LoVo (cell line): Measurements from ENCODE around the gene OR52E2.
"Not testable (repeated sequence)": the region's sequence is repeated elsewhere in the genome, so short reads cannot be mapped to it uniquely, and the experiment has no call there.

ENCODE experiments used
- DNase-seq: peaks from one replicate; pipeline ENCODE4 v3.0.0-alpha.2; 2016; ENCODE audit warnings: low spot score

OR52E2 gene

DNA sequence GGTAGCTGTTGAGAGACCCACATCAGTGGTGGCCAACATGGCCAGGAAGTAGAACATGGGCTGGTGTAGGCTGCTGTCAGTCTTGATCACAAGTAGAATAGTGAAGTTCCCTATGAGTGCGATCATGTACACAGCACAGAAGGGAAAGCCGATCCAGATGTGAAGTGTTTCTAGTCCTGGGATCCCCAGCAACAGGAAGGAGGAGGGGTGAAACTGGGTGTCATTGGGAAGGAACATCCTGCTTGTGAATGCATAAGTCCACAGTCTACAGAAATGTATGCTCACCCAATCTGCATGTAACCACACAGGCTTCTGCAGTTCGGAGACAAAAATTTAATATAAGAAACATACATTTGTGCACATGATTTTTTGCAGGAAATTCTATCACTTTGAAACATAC lies at the start of gene OR52E2:
Gene OR52E2 (minus strand): TSS at position 237 of the 400 bp plus-strand sequence. CDS start 0 bp downstream, at position 237.
- DNase-seq: no peak

- no peak for DNase-seq
These were observed 47.9 kb upstream of the OR52E2 start for GRCh38 chr11:5107285-5107684.

GRCh38 chr11:5103066-5103465 lies 43.6 kb upstream of the OR52E2 start:
- DNase-seq: no peak

GRCh38 chr11:5102246-5102645 lies 42.8 kb upstream of the OR52E2 start:
- DNase-seq: no peak

DNA sequence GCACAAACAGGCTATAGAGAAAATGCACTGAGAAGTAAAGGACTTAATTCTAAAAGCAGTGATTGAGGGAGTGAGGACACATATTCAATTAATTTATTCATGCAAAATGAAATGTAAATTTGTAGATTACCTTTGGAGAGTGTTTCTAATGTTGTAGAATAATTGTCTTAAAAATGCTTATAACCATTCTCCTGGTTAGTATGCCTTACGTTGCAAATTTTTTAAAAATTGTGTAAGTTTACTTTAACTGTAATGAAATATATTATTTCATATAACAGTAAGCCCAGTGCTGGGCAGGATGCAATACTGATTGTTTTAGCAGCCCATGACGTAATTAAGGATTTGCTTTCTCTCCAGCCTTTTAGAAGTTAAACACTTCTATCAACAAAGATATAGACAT lies 36.6 kb upstream of the OR52E2 start:
- DNase-seq: no peak

GRCh38 chr11:5092821-5093585 lies 33.6 kb upstream of the OR52E2 start:
- DNase-seq: no peak

DNA sequence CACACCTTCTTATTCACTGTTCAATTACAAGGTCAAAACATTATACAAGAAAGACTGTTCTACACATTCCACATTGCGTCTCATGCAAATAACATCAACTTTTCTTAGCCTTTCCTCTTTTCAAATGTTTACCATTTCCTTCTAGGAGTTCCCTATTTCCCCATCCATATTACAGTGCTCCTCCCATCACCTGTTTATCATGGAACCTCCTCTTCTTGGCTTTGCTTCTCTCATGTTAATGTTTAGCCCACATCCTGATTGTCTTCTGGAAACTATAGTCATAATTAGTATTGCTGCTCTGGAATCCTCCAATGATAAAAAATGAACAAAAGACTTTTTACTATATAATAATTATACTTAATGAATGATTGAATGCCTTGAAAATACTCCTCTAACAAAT lies 31.2 kb upstream of the OR52E2 start:
- DNase-seq: no peak

DNA sequence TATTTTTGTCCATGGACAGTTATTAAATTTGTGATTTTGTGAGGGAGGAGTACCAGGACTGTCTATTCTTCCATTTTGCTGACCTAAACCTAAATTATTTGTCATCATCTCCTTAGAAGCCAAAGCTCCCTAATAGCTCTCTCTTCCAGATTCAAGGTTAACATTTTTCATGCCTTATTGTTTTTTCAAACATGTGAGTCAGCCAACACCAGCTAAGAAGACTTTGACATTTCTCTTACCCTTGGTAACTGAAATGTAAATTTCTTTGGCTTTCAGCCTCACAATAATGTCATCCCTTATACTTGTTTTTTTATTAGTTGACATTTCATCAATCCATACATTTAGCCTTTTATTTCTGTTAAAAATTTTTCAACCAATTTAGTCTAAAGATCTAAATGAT lies 29.1 kb upstream of the OR52E2 start:
- DNase-seq: no peak

DNA sequence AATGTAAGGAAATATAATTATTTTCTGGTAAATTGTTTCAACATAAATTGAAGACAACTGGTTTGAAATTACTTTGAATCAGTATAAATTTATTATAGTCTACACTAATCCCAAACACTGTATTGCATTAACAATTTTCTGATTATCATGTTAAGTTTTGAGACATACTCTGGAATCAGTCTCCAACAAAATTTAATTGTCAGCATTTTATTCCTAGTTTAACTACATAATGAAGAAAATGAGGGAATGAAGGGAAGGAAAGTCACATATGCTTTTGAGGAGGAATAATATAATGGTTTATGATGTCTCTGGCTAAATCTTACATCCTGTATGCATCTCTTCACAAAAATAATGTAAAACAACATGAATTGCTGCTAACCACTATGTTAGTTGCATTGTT lies 24.2 kb upstream of the OR52E2 start:
- no peak for DNase-seq

- DNase-seq: no peak
These were observed 22.0 kb upstream of the OR52E2 start for GRCh38 chr11:5081405-5081804.

DNA sequence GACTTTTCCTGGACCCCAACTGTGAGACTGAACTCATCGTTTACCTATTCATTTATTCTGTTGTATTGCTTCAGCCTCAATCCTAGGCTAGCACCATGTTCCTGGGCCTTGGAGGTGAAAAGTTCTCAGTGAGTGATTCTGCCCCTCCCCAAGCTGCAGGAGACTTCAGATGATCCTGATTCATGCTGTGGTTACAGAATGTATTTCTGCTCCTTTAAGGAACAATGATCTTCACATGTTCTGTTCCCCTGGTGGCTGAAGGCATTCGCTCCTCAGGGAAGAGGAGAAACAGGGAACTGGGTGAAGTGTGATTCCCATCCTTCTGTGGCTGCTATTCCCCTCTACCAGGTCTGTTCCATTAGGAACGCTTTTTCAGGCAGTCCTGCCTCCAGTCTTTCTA lies 12.4 kb upstream of the OR52E2 start:
- no peak for DNase-seq

GRCh38 chr11:5069272-5069671 lies 9.8 kb upstream of the OR52E2 start, which contains the start of gene OR52E1:
Gene OR52E1, plus strand, starts transcription at chr11:5069572.
- no peak for DNase-seq

DNA sequence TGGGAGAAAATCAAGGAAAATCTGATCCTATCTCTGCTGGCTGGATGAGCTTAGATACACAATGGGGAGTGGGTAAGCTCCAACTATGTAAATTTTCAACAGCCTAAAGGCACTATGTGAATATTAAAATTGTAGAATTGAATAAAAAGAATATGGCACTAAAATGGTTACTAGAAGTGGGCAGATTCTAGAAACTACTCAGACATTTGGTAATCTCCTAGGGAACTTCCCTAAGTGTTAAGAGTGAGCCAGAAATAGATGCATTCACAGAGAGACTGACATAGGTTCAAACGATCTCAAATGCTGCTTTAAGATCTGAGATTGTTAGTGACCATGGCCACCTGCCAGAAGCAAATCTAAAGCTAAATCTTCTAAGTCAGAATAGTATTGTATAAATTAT lies 5.6 kb upstream of the OR52E2 start:
- no peak for DNase-seq

DNA sequence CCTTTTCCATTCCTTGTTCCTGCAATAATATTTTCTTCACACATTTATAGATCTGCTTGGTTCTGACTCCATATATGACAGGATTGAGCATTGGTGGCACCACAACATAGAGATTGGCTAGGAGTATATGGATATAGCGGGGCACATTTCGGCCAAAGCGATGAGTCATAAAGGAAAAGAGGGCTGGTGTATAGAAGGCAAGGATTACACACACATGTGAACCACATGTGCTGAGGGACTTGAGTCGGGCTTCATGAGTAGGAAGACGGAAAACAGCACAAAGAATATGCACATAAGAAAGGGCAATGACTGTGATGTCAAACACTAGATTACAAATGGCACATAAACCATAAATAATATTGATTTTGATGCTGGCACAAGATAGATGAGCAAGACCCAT lies 748 bp downstream of the OR52E2 start:
- not testable (repeated sequence) for DNase-seq

DNA sequence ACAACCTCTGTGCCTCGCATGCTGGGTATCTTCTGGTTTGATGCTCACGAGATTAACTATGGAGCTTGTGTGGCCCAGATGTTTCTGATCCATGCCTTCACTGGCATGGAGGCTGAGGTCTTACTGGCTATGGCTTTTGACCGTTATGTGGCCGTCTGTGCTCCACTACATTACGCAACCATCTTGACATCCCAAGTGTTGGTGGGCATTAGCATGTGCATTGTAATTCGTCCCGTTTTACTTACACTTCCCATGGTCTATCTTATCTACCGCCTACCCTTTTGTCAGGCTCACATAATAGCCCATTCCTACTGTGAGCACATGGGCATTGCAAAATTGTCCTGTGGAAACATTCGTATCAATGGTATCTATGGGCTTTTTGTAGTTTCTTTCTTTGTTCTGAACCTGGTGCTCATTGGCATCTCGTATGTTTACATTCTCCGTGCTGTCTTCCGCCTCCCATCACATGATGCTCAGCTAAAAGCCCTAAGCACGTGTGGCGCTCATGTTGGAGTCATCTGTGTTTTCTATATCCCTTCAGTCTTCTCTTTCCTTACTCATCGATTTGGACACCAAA lies 12.6 kb downstream of the OR52E2 start:
- no peak for DNase-seq

- no peak for DNase-seq
These were observed 13.2 kb downstream of the OR52E2 start, which contains the start of gene OR52J3 for GRCh38 chr11:5046226-5046625. Gene OR52J3, plus strand, starts transcription at chr11:5046526. Its CDS starts 0 bp downstream, at chr11:5046526.

- no peak for DNase-seq
These were observed 16.0 kb downstream of the OR52E2 start for GRCh38 chr11:5043380-5043779.

- DNase-seq: no peak
These were observed 17.3 kb downstream of the OR52E2 start for GRCh38 chr11:5042091-5042490.

GRCh38 chr11:5040876-5041275 lies 18.6 kb downstream of the OR52E2 start:
- no peak for DNase-seq

DNA sequence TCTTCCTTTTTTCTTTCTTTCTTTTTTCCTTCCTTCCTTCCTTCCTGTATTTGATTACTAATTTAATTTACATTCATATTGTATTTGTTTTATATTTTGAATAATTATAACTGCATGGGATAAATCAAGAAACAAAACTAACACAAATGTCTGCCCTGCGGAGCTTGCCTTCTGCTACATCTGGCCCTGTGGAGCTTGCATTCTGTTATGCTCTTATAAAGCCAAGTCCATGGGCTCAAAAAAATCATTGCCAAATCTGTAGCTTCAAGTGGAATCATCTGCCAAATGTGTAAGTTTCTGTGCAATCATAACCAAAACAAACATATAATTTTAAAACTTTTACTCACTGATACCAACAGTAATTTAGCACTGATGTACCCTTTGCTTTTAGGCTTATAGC lies 21.1 kb downstream of the OR52E2 start:
- DNase-seq: no peak

GRCh38 chr11:5037926-5038325 lies 21.5 kb downstream of the OR52E2 start:
- DNase-seq: no peak

DNA sequence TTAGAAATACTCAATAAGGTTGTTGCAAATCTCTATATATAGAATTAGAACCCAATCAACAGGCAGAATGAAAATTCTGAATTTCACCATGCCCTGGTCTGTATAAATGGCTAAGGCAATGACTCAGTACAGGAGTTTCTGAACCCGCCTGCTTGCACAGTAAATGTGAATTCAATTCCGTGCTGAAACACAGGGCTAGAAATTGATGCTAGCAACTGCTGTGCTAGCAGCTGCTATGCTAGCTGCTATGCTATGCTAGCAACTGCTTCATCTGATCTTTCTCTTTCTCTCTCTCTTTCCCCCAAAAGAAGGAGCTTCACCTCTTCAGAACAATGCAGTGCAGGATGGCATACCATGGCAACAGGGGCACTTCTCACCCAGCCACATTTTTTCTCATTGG lies 22.8 kb downstream of the OR52E2 start:
- no peak for DNase-seq

- DNase-seq: no peak
These were observed 37.4 kb downstream of the OR52E2 start for GRCh38 chr11:5021996-5022395.

GRCh38 chr11:5013012-5013411 lies 46.4 kb downstream of the OR52E2 start:
- DNase-seq: no peak
